Neural crest cell (in vitro differentiated cells): ENCODE measurements around the gene EOGT. TPM values are rescaled to one million over a fixed set of nuclear protein-coding genes. Genes with fewer than 3 reads are reported as not detected.

Experiments used
- DNase-seq: peaks from one replicate; pipeline ENCODE4 v3.0.0; 2021; ENCODE audit warnings: low read depth, mixed read lengths, low spot score
- H3K27ac Mint-ChIP-seq: one replicate; pipeline ENCODE4 v1.8.0; 2021; ENCODE audit warnings: mild to moderate bottlenecking, mixed read lengths; ENCODE audit not compliant: unreplicated experiment
- H3K27me3 Mint-ChIP-seq: 2 replicates; pipeline ENCODE4 v1.8.0; 2021; ENCODE audit warnings: low read depth, mild to moderate bottlenecking, mixed read lengths
- H3K36me3 Mint-ChIP-seq: 2 replicates; pipeline ENCODE4 v1.8.0; 2021; ENCODE audit warnings: low read depth, mild to moderate bottlenecking, mixed read lengths
- H3K4me1 Mint-ChIP-seq: 2 replicates; pipeline ENCODE4 v1.8.0; 2021; ENCODE audit warnings: mixed read lengths
- H3K4me3 Mint-ChIP-seq: one replicate; pipeline ENCODE4 v1.8.0; 2021; ENCODE audit warnings: mild to moderate bottlenecking, mixed read lengths
- H3K9me3 Mint-ChIP-seq: 2 replicates; pipeline ENCODE4 v1.8.0; 2021; ENCODE audit warnings: mixed read lengths
- total RNA-seq: library from RNA; stranded (reverse); gene quantifications from 2 replicates; pipeline ENCODE4 v1.2.1, GENCODE V29; 2021
- TF ChIP-seq, protein P1 (sequence below): fragments of 200-600 bp; sonication (generic); conservative IDR thresholded peaks from 2 replicates; pipeline ENCODE4 v1.5.0; 2021; ENCODE audit warnings: antibody characterized with exemption, mild to moderate bottlenecking

EOGT gene
- total RNA-seq, 1 donor from 2014 or later: 16.2 TPM

- Mint-ChIP-seq H3K4me3 (no peak overlapping the region), H3K27ac (no peak overlapping the region), H3K9me3 (peaks cover 6% of the 10 kb centered on the region), H3K36me3 (peaks cover 30% of the 10 kb centered on the region), H3K4me1 (no peaks in the 10 kb centered on the region), H3K27me3 (no peaks in the 10 kb centered on the region)
- TF ChIP-seq, protein P1, sequence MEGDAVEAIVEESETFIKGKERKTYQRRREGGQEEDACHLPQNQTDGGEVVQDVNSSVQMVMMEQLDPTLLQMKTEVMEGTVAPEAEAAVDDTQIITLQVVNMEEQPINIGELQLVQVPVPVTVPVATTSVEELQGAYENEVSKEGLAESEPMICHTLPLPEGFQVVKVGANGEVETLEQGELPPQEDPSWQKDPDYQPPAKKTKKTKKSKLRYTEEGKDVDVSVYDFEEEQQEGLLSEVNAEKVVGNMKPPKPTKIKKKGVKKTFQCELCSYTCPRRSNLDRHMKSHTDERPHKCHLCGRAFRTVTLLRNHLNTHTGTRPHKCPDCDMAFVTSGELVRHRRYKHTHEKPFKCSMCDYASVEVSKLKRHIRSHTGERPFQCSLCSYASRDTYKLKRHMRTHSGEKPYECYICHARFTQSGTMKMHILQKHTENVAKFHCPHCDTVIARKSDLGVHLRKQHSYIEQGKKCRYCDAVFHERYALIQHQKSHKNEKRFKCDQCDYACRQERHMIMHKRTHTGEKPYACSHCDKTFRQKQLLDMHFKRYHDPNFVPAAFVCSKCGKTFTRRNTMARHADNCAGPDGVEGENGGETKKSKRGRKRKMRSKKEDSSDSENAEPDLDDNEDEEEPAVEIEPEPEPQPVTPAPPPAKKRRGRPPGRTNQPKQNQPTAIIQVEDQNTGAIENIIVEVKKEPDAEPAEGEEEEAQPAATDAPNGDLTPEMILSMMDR: no peak
- no peak for DNase-seq
Measured at GRCh38 chr3:68987322-68987721, 26.2 kb downstream of the EOGT start.

GRCh38 chr3:68986496-68987208 is 26.8 kb downstream of the EOGT start:
- Mint-ChIP-seq H3K27me3 (no peaks in the 10 kb centered on the region), H3K4me3 (no peak overlapping the region), H3K27ac (no peak overlapping the region), H3K4me1 (no peaks in the 10 kb centered on the region), H3K36me3 (peaks cover 23% of the 10 kb centered on the region), H3K9me3 (peaks cover 2% of the 10 kb centered on the region)
- DNase-seq: no peak
- TF ChIP-seq, protein P1: no peak

GRCh38 chr3:68985146-68985790 is 28.2 kb downstream of the EOGT start:
- TF ChIP-seq, protein P1: no peak
- no peaks in the 10 kb centered on the region for H3K9me3 Mint-ChIP-seq
- DNase-seq: no peak
- H3K36me3 Mint-ChIP-seq: peaks cover 19% of the 10 kb centered on the region
- no peak overlapping the region for H3K4me3 Mint-ChIP-seq
- H3K27ac Mint-ChIP-seq: no peak overlapping the region
- H3K4me1 Mint-ChIP-seq: no peaks in the 10 kb centered on the region
- H3K27me3 Mint-ChIP-seq: no peaks in the 10 kb centered on the region

DNA sequence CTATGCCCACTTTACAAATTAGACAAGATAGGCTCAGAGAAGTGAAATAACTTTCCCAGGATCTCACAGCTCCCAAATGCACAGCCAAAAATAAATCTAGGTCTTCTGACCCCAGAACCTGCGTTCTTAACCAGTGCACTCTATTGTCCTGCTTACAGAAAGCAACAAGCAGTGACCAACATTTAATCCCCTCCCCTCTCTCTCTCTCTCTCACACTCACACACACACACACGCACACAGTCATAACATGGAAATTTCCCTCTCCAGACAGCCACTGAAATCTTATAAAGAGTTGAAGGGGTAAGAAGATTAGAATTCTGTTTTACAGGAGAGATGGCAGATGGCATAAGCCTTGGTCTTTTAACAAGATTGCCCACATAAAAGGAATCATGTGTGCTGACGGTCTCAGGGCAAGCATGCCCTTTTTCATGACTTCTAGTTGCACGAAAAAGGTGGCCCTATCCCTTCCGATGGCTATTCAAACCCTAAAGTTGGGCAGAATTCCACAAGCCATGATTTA is 29.4 kb downstream of the EOGT start:
- Mint-ChIP-seq H3K27ac (no peak overlapping the region), H3K4me1 (no peaks in the 10 kb centered on the region), H3K27me3 (no peaks in the 10 kb centered on the region), H3K9me3 (no peaks in the 10 kb centered on the region), H3K36me3 (peaks cover 18% of the 10 kb centered on the region), H3K4me3 (no peak overlapping the region)
- TF ChIP-seq, protein P1: no peak
- DNase-seq: no peak

DNA sequence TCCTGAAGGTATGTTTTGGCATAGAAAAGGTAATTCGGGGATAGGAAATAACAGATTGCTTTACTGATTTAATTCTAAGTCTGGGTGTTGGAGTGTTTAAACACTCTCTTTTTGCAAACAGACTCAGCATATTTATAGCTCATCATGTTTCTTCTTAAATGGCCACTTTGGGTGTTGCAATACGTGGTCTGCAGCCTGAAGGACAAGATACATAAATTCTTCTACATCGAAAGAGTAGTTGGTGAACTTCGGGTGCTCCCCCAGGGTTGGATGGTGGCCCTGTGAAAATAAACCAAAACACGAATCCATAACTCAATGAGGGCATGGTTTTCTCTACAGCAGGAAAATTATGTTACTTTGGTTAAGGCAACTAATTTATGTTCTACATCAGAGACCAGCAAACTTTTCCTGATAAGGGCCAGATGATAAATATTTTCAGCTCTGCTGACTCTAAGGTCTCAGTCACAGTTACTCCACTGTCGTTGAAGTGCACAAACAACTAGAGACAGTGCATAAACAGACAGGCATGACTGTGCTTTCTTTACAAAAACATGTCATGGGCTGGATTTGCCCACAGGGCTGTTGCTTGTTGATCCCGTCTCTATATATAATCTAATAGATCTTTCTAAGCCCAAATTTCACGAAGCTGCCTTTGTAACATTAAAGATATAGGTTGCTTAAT is 35.9 kb downstream of the EOGT start:
- H3K4me3 Mint-ChIP-seq: no peak overlapping the region
- H3K27ac Mint-ChIP-seq: no peak overlapping the region
- no peaks in the 10 kb centered on the region for H3K27me3 Mint-ChIP-seq
- TF ChIP-seq, protein P1: no peak
- DNase-seq: no peak
- H3K9me3 Mint-ChIP-seq: no peaks in the 10 kb centered on the region
- H3K36me3 Mint-ChIP-seq: peaks cover 2% of the 10 kb centered on the region
- no peaks in the 10 kb centered on the region for H3K4me1 Mint-ChIP-seq
